Spleen (tissue), 11 donors: ENCODE measurements around the gene PTGDR. TPM values are rescaled to one million over a fixed set of nuclear protein-coding genes. Genes with fewer than 3 reads are reported as not detected.
A peak's percentile ranks its signal among the peaks of the same experiment; 100 is the strongest.

Experiments
- DNase-seq: peaks from one replicate; pipeline ENCODE4 v3.0.0-alpha.2; 2020
- H3K27ac ChIP-seq, 8 donors: fragments of 200-600 bp; sonication (generic) in 7 of 8; 1 replicate in 4 of 8; 2 replicates in 4 of 8; pipeline versions ENCODE4 v1.5.0 to v1.8.0; 2016 to 2021; ENCODE audit warnings: inconsistent platforms in 4 of 8, mild to moderate bottlenecking in 4 of 8, moderate library complexity in 1 of 8
- H3K27me3 ChIP-seq, 7 donors: fragments of 200-600 bp; sonication (generic) in 6 of 7; replicated peaks in 1 of 7; 1 replicate in 4 of 7; 2 replicates in 3 of 7; pipeline versions ENCODE4 v1.5.0 to v1.8.0; 2016 to 2021; ENCODE audit warnings: inconsistent platforms in 3 of 7, mild to moderate bottlenecking in 1 of 7
- H3K36me3 ChIP-seq, 6 donors: fragments of 200-600 bp; sonication (generic) in 5 of 6; 1 replicate in 4 of 6; 2 replicates in 2 of 6; pipeline versions ENCODE4 v1.5.0 to v1.8.0; 2016 to 2021; ENCODE audit warnings: inconsistent platforms in 2 of 6
- H3K4me1 ChIP-seq, 6 donors: fragments of 200-600 bp; sonication (generic) in 5 of 6; 1 replicate in 3 of 6; 2 replicates in 3 of 6; pipeline versions ENCODE4 v1.5.0 to v1.8.0; 2016 to 2021; ENCODE audit warnings: inconsistent platforms in 3 of 6
- H3K4me3 ChIP-seq, 8 donors: fragments of 200-600 bp; sonication (generic) in 7 of 8; 1 replicate in 4 of 8; 2 replicates in 4 of 8; pipeline versions ENCODE4 v1.5.0 to v1.8.0; 2016 to 2021; ENCODE audit warnings: inconsistent platforms in 4 of 8, mild to moderate bottlenecking in 4 of 8, moderate library complexity in 2 of 8
- H3K9me3 ChIP-seq, 8 donors: fragments of 200-600 bp; sonication (generic) in 7 of 8; 1 replicate in 4 of 8; 2 replicates in 4 of 8; pipeline versions ENCODE4 v1.5.0 to v1.8.0; 2016 to 2021; ENCODE audit warnings: inconsistent platforms in 4 of 8
- CTCF ChIP-seq, 11 experiments: fragments of 200-600 bp in 7 of 11; fragments of 450-650 bp in 4 of 11; sonication (generic) in 4 of 11; IDR thresholded peaks in 8 of 11; conservative IDR thresholded peaks in 3 of 11; 1 replicate in 7 of 11; 2 replicates in 4 of 11; pipeline versions ENCODE4 v1.4.0 to v1.8.0; 2016 to 2021; ENCODE audit warnings: antibody characterized with exemption in 11 of 11, inconsistent platforms in 4 of 11, mild to moderate bottlenecking in 1 of 11
- POLR2A ChIP-seq, 3 donors: fragments of 450-650 bp; IDR thresholded peaks; one replicate each; pipeline ENCODE4 v1.5.1; 2017; ENCODE audit warnings: antibody characterized with exemption in 3 of 3, mild to moderate bottlenecking in 1 of 3
- POLR2AphosphoS5 ChIP-seq, 3 donors: sonication (generic); formaldehyde crosslinking; IDR thresholded peaks; one replicate each; pipeline ENCODE4 v1.5.1; 2017; ENCODE audit warnings: antibody characterized with exemption in 3 of 3
- WGBS, 5 donors: extraction: QIAGEN DNeasy Blood & Tissue Kit in 3 of 5; methylation state at CpG; one replicate each; pipeline versions ENCODE4 v1.1.5 to v1.1.7; 2013 to 2018; 5-methylcytosine and 5-hydroxymethylcytosine counted together
- intact Hi-C: fragments of 100-400 bp; cut with DNase I; formaldehyde crosslinking; loops from one replicate; pipeline ENCODE4 v1.15.0; 2023; ENCODE audit warnings: low total_unique reads
- polyA plus RNA-seq, 3 donors: library from polyadenylated mRNA; stranded (reverse); fragments of 200-250 nt; gene quantifications; one replicate each; pipeline ENCODE4 v1.2.1, GENCODE V29; 2013
- total RNA-seq, 7 donors: library from RNA; depleted of rRNA in 3 of 7; stranded (reverse); fragments of >200 nt in 3 of 7; fragmentation: NEBNext Ultra II Directional in 4 of 7; extraction: Animal tissue kit (Norgen Biotek cat#: 25700) in 4 of 7; gene quantifications; one replicate each; pipeline versions ENCODE4 v1.1.0 to v1.2.1, GENCODE V29; 2016 to 2021
- donor health status: healthy with polysubstance abuse.
- donor health status: DM: no; HTN: no; CAD: no; lungs with moderate emphysema.
- donor health status: DM: no; HTN: no; CAD: no.
- donor health status: Bipolar disorder and iron deficiency.
- donor health status: healthy.
- donor health status: DM: no; HTN: no; CAD: no.
- donor health status: DM: yes; HTN: yes; CAD: no.

PTGDR gene
- total and polyA plus RNA-seq, 10 donors, result 0.67 to 20.5 (median 10.6) TPM

GRCh38 chr14:52235866-52236510, 31.5 kb upstream of the PTGDR start:
- intact Hi-C loops, result no loop called here
- Histone ChIP-seq H3K27ac (peak overlapping the region in 5 of 8 donors; percentile 7 to 68 (median 61)), H3K9me3 (no peaks in the 10 kb centered on the region), H3K4me3 (peak overlapping the region in 1 of 8 donors; percentile 6), H3K4me1 (peaks cover 0 to 32% (median 11%) of the 10 kb centered on the region in 6 donors), H3K27me3 (no peaks in the 10 kb centered on the region), H3K36me3 (no peaks in the 10 kb centered on the region)
- 52 to 84% (median 62%) methylated on average over 7 of the region's 7 CpGs for WGBS, 5 donors
- no peak for DNase-seq
- TF ChIP-seq POLR2AphosphoS5 (IDR thresholded peaks at IDR 0.05) (no peak), POLR2A (IDR thresholded peaks at IDR 0.05) (no peak), CTCF (IDR thresholded peaks at IDR 0.05 in 8 of 11, conservative IDR thresholded peaks at IDR 0.05 in 3 of 11) (no peak)

GRCh38 chr14:52238682-52239081, 28.8 kb upstream of the PTGDR start:
- no peak for TF ChIP-seq POLR2AphosphoS5 (IDR thresholded peaks at IDR 0.05)
- TF ChIP-seq POLR2A (IDR thresholded peaks at IDR 0.05), result no peak
- TF ChIP-seq CTCF (IDR thresholded peaks at IDR 0.05 in 8 of 11, conservative IDR thresholded peaks at IDR 0.05 in 3 of 11), result no peak
- WGBS, 5 donors, result 69 to 88% (median 76%) methylated on average over 1 of the region's 1 CpG
- Histone ChIP-seq H3K4me3 (no peak overlapping the region), H3K27me3 (no peaks in the 10 kb centered on the region), H3K27ac (no peak overlapping the region), H3K36me3 (no peaks in the 10 kb centered on the region), H3K4me1 (peaks cover 0 to 34% (median 11%) of the 10 kb centered on the region in 6 donors), H3K9me3 (no peaks in the 10 kb centered on the region)
- DNase-seq, result no peak
- intact Hi-C loops, result no loop called here

- H3K4me1 ChIP-seq, result peaks cover 0 to 16% (median under 1%) of the 10 kb centered on the region in 6 donors
- no peak overlapping the region for H3K4me3 ChIP-seq
- H3K36me3 ChIP-seq, result no peaks in the 10 kb centered on the region
- TF ChIP-seq CTCF (IDR thresholded peaks at IDR 0.05 in 8 of 11, conservative IDR thresholded peaks at IDR 0.05 in 3 of 11), result no peak
- TF ChIP-seq POLR2AphosphoS5 (IDR thresholded peaks at IDR 0.05), result no peak
- no peak for TF ChIP-seq POLR2A (IDR thresholded peaks at IDR 0.05)
- intact Hi-C loops, result no loop called here
- 58 to 76% (median 64%) methylated on average over 5 of the region's 5 CpGs for WGBS, 5 donors
- no peak for DNase-seq
- H3K27me3 ChIP-seq, result no peaks in the 10 kb centered on the region
- no peak overlapping the region for H3K27ac ChIP-seq
- H3K9me3 ChIP-seq, result no peaks in the 10 kb centered on the region
These were observed 26.9 kb upstream of the PTGDR start for GRCh38 chr14:52240623-52241022.

- TF ChIP-seq CTCF (IDR thresholded peaks at IDR 0.05 in 8 of 11, conservative IDR thresholded peaks at IDR 0.05 in 3 of 11) (no peak), POLR2AphosphoS5 (IDR thresholded peaks at IDR 0.05) (no peak), POLR2A (IDR thresholded peaks at IDR 0.05) (no peak)
- Histone ChIP-seq H3K9me3 (no peaks in the 10 kb centered on the region), H3K36me3 (no peaks in the 10 kb centered on the region), H3K27ac (no peak overlapping the region), H3K4me3 (no peak overlapping the region), H3K4me1 (peaks cover 0 to 15% (median 0%) of the 10 kb centered on the region in 6 donors), H3K27me3 (no peaks in the 10 kb centered on the region)
- 51 to 69% (median 57%) methylated on average over 5 of the region's 5 CpGs for WGBS, 5 donors
- intact Hi-C loops, result no loop called here
- no peak for DNase-seq
These were observed 26.3 kb upstream of the PTGDR start for GRCh38 chr14:52241087-52241793.
